GM13976 (cell line): ENCODE measurements around the gene UGT1A3.

Experiments
- DNase-seq: peaks from one replicate; pipeline ENCODE4 v3.0.0; 2012; ENCODE audit warnings: low spot score
- CTCF ChIP-seq: IDR thresholded peaks from 2 replicates; pipeline ENCODE4 v1.5.1; 2012; ENCODE audit warnings: borderline replicate concordance, mild to moderate bottlenecking; ENCODE audit not compliant: insufficient read depth; ENCODE audit errors: extremely low read depth, missing control alignments, control extremely low read depth
- in situ Hi-C: fragments of 300-500 bp; cut with MboI; formaldehyde crosslinking; loops from one replicate; pipeline ENCODE4 v1.12.0; 2022; ENCODE audit warnings: low sequenced_read_pairs, mixed read lengths, inconsistent platforms; ENCODE audit not compliant: unreplicated experiment

UGT1A3 gene

GRCh38 chr2:233814056-233814835 lies 85.4 kb downstream of the UGT1A3 start:
- in situ Hi-C loops: no loop called here
- no peak for TF ChIP-seq CTCF
- DNase-seq: no peak

- in situ Hi-C loops: no loop called here
- no peak for TF ChIP-seq CTCF
- no peak for DNase-seq
These were observed 87.0 kb downstream of the UGT1A3 start for GRCh38 chr2:233815861-233816260.

DNA sequence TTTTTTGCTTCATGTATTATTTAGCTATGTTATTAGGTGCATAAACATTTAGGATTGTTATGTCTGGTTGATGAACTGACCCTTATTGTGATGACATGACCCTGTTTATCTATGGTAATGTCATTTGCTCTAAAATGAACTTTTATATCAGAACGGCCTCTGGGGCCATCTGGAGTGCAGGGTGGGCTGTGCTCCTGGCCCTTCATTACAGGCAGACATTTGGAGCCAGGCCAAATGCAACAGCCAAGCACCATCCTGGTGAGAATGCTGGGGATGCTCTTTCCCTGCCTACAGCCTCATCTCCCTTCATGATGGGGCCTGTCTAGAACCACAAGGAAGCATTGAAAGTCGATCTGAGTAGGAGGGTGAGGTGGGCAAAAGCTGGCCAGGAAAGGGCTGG lies 87.5 kb downstream of the UGT1A3 start:
- in situ Hi-C loops: no loop called here
- no peak for DNase-seq
- TF ChIP-seq CTCF: no peak

GRCh38 chr2:233816771-233817170 lies 87.9 kb downstream of the UGT1A3 start:
- TF ChIP-seq CTCF: no peak
- DNase-seq: no peak
- in situ Hi-C loops: no loop called here

GRCh38 chr2:233817361-233817911 lies 88.6 kb downstream of the UGT1A3 start:
- no peak for DNase-seq
- no peak for TF ChIP-seq CTCF
- in situ Hi-C loops: no loop called here

DNA sequence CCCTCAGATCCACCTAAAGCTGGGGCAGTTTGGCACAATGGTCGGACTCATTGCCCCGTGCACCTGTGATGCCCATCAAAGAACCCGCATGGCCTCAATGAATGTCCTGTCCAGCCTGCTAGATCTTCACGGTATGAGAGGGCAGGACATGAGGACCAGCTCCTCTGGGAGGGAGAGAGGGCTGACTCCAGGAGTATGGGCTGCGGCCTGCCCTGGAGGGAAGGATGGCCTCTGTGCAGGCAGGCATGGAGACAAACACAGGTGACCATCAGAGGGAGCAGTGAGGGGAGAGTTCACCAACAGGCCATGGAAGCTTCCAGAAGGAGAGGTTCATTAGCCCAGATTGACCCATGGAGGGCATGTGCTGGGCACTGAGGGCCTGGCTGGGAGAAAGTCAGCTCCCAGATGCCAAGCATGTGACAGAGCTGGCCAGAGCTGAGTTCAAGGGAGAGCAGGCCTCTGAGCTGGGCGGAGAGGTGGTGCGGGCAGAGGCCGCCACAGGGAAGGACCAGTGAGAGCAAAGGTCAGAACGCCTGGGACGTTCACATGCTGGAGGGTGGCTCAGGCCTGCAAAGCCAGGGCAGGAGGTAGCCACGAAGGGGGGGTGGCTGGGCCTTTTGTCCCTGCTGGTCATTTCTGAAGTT lies 89.3 kb downstream of the UGT1A3 start:
- in situ Hi-C loops: no loop called here
- no peak for TF ChIP-seq CTCF
- no peak for DNase-seq
